Adrenal gland (tissue), 12 donors: ENCODE data around the gene GTF2A1. TPM values are rescaled to one million over a fixed set of nuclear protein-coding genes. Genes with fewer than 3 reads are reported as not detected.

ENCODE experiments used
- DNase-seq, 7 donors: peaks; one replicate each; pipeline ENCODE4 v3.0.0-alpha.2; 2019 to 2020
- H3K27ac ChIP-seq, 5 donors: fragments of 200-600 bp; sonication (generic) in 4 of 5; 1 replicate in 3 of 5; 2 replicates in 2 of 5; pipeline versions ENCODE4 v1.5.1 to v1.8.0; 2016 to 2020; ENCODE audit warnings: mild to moderate bottlenecking in 1 of 5
- H3K27me3 ChIP-seq: fragments of 200-600 bp; 2 replicates; pipeline ENCODE4 v1.8.0; 2021
- H3K36me3 ChIP-seq, 2 donors: fragments of 200-600 bp; replicated peaks in 1 of 2; 1 replicate in 1 of 2; 2 replicates in 1 of 2; pipeline versions ENCODE4 v1.5.1 to v1.8.0; 2018 to 2022
- H3K4me1 ChIP-seq, 2 donors: fragments of 200-600 bp; replicated peaks in 1 of 2; 1 replicate in 1 of 2; 2 replicates in 1 of 2; pipeline versions ENCODE4 v1.5.1 to v1.8.0; 2018 to 2021
- H3K4me3 ChIP-seq, 4 donors: fragments of 200-600 bp; sonication (generic) in 3 of 4; one replicate each; pipeline ENCODE4 v1.5.1; 2016 to 2018
- H3K9me3 ChIP-seq, 3 donors: fragments of 200-600 bp; sonication (generic) in 1 of 3; replicated peaks in 1 of 3; 1 replicate in 2 of 3; 2 replicates in 1 of 3; pipeline versions ENCODE4 v1.5.1 to v1.8.0; 2016 to 2021
- POLR2A ChIP-seq, 2 donors: fragments of 450-650 bp; IDR thresholded peaks; one replicate each; pipeline ENCODE4 v1.6.1; 2017; ENCODE audit warnings: antibody characterized with exemption in 2 of 2, mild to moderate bottlenecking in 2 of 2, moderate library complexity in 1 of 2
- WGBS, 4 donors: extraction: QIAGEN DNeasy Blood & Tissue Kit in 2 of 4; methylation state at CpG; one replicate each; pipeline versions ENCODE4 v1.1.5 to v1.1.7; 2013 to 2017; 5-methylcytosine and 5-hydroxymethylcytosine counted together
- intact Hi-C, 2 donors: fragments of 100-400 bp; cut with DNase I; formaldehyde crosslinking; loops; one replicate each; pipeline versions ENCODE4 v1.14.1 to v1.15.0; 2022 to 2023
- polyA plus RNA-seq, 3 donors: library from polyadenylated mRNA; stranded (reverse); fragments of 200-250 nt in 2 of 3; fragments of 350-450 nt in 1 of 3; fragmentation: Illumina TruSeq in 1 of 3; extraction: RNeasy Lipid Tissue Mini Kit (QIAGEN cat#74804) in 1 of 3; gene quantifications; one replicate each; pipeline ENCODE4 v1.2.3, GENCODE V29; 2013 to 2014
- total RNA-seq, 9 donors: library from RNA; depleted of rRNA in 4 of 9; stranded (reverse); fragments of >200 nt in 4 of 9; fragments of 120-200 nt in 1 of 9; fragmentation: NEBNext Ultra II Directional in 1 of 9; extraction: Animal tissue kit (Norgen Biotek cat#: 25700) in 1 of 9; gene quantifications; one replicate each; pipeline versions ENCODE4 v1.1.0 to v1.2.4, GENCODE V29; 2013 to 2023
- TF ChIP-seq, protein P1 (sequence below), 6 experiments: fragments of 450-650 bp in 4 of 6; fragments of 200-600 bp in 2 of 6; sonication (generic) in 1 of 6; IDR thresholded peaks; 1 replicate in 5 of 6; 2 replicates in 1 of 6; pipeline versions ENCODE4 v1.5.1 to v1.8.0; 2016 to 2021; ENCODE audit warnings: antibody characterized with exemption in 6 of 6, mild to moderate bottlenecking in 2 of 6, moderate library complexity in 1 of 6
- donor health status: healthy with polysubstance abuse.
- donor health status: Bipolar disorder and iron deficiency.
- donor health status: DM: yes; HTN: yes; CAD: no.
- donor health status: DM: no; HTN: no; CAD: no.
- donor health status: DM: no; HTN: no; CAD: no.
- donor health status: DM: yes; HTN: yes; CAD: no.

The GTF2A1 gene
- total and polyA plus RNA-seq, 12 donors = 4.3 to 51.4 (median 29.4) TPM

DNA sequence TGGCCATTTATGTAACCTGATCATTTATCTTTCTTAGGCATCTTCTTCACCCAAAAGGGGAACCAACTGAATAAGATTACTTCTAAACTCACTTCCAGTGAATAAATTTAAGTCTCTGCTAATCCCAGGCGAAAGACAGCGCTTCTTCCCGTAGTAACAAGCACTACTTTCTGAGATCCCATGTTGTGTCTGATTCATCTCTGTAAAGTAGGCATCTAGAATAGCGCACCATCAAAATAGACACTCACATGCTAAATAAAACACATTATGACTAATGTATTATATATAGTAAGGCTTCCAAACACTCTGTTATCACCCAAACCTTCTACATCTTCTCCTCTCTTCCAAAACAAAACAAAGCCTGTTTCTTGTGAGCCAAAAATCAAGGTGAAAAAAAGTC, 15.1 kb downstream of the GTF2A1 start:
- 93 to 99% (median 97%) methylated on average over 4 of the region's 4 CpGs for WGBS, 4 donors
- intact Hi-C loops = no loop called here
- TF ChIP-seq, protein P1, sequence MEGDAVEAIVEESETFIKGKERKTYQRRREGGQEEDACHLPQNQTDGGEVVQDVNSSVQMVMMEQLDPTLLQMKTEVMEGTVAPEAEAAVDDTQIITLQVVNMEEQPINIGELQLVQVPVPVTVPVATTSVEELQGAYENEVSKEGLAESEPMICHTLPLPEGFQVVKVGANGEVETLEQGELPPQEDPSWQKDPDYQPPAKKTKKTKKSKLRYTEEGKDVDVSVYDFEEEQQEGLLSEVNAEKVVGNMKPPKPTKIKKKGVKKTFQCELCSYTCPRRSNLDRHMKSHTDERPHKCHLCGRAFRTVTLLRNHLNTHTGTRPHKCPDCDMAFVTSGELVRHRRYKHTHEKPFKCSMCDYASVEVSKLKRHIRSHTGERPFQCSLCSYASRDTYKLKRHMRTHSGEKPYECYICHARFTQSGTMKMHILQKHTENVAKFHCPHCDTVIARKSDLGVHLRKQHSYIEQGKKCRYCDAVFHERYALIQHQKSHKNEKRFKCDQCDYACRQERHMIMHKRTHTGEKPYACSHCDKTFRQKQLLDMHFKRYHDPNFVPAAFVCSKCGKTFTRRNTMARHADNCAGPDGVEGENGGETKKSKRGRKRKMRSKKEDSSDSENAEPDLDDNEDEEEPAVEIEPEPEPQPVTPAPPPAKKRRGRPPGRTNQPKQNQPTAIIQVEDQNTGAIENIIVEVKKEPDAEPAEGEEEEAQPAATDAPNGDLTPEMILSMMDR (IDR thresholded peaks at IDR 0.05) = no peak
- TF ChIP-seq POLR2A (IDR thresholded peaks at IDR 0.05) = no peak
- Histone ChIP-seq H3K27me3 (no peaks in the 10 kb centered on the region), H3K4me3 (no peak overlapping the region), H3K4me1 (no peaks in the 10 kb centered on the region), H3K36me3 (peaks cover 0 to 45% of the 10 kb centered on the region in 2 donors), H3K27ac (no peak overlapping the region), H3K9me3 (no peaks in the 10 kb centered on the region)
- no peak for DNase-seq

- 89 to 95% (median 92%) methylated on average over 6 of the region's 6 CpGs for WGBS, 4 donors
- intact Hi-C loops = no loop called here
- TF ChIP-seq, protein P1 (IDR thresholded peaks at IDR 0.05) = no peak
- no peak for TF ChIP-seq POLR2A (IDR thresholded peaks at IDR 0.05)
These were observed 20.7 kb downstream of the GTF2A1 start for GRCh38 chr14:81200054-81200453.

DNA sequence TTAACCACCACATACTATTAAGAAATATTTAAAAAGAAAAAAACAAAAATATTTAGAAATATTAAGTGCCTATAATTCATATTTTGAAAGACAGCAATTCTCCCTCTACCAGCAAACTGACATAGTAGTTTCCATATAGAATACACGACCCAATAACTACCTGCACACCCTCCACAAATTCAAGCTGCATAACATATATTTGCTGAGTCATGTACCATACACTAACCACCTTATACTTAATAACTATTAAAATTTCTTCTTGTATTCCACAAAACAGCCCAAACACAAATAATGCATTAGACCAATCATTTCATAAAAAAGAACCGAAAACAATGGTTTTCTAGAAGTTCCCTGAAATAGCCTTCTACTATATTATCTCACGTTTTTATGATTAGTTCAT, 21.7 kb downstream of the GTF2A1 start:
- TF ChIP-seq, protein P1 (IDR thresholded peaks at IDR 0.05) = no peak
- TF ChIP-seq POLR2A (IDR thresholded peaks at IDR 0.05) = no peak
- Histone ChIP-seq H3K4me3 (no peak overlapping the region), H3K27ac (no peak overlapping the region), H3K27me3 (no peaks in the 10 kb centered on the region), H3K36me3 (peaks cover 0 to 60% of the 10 kb centered on the region in 2 donors), H3K4me1 (no peaks in the 10 kb centered on the region), H3K9me3 (no peaks in the 10 kb centered on the region)
- no peak for DNase-seq
- intact Hi-C loops = no loop called here
- 91 to 96% (median 95%) methylated on average over 3 of the region's 3 CpGs for WGBS, 4 donors

More at GRCh38 chr14:81200054-81200453, 20.7 kb downstream of the GTF2A1 start:
- Histone ChIP-seq H3K4me1 (no peaks in the 10 kb centered on the region), H3K4me3 (no peak overlapping the region), H3K9me3 (no peaks in the 10 kb centered on the region), H3K36me3 (peaks cover 0 to 61% of the 10 kb centered on the region in 2 donors), H3K27ac (no peak overlapping the region), H3K27me3 (no peaks in the 10 kb centered on the region)
- no peak for DNase-seq

- 94 to 99% (median 96%) methylated on average over 2 of the region's 2 CpGs for WGBS, 4 donors
- H3K27me3 ChIP-seq = no peaks in the 10 kb centered on the region
- H3K4me3 ChIP-seq = no peak overlapping the region
- no peaks in the 10 kb centered on the region for H3K4me1 ChIP-seq
- no peaks in the 10 kb centered on the region for H3K9me3 ChIP-seq
- peaks cover 0 to 61% of the 10 kb centered on the region in 2 donors for H3K36me3 ChIP-seq
- intact Hi-C loops = no loop called here
- H3K27ac ChIP-seq = no peak overlapping the region
- DNase-seq = no peak
- TF ChIP-seq, protein P1 (IDR thresholded peaks at IDR 0.05) = no peak
- no peak for TF ChIP-seq POLR2A (IDR thresholded peaks at IDR 0.05)
These were observed 22.1 kb downstream of the GTF2A1 start for GRCh38 chr14:81198651-81199050.
